Measurements from ENCODE around the gene ABRAXAS1. TPM values are rescaled to one million over a fixed set of nuclear protein-coding genes. Genes with fewer than 3 reads are reported as not detected.

ABRAXAS1 gene
- total and polyA plus RNA-seq, 2 experiments from 2014 or later, result 3.9 to 18.0 TPM

DNA sequence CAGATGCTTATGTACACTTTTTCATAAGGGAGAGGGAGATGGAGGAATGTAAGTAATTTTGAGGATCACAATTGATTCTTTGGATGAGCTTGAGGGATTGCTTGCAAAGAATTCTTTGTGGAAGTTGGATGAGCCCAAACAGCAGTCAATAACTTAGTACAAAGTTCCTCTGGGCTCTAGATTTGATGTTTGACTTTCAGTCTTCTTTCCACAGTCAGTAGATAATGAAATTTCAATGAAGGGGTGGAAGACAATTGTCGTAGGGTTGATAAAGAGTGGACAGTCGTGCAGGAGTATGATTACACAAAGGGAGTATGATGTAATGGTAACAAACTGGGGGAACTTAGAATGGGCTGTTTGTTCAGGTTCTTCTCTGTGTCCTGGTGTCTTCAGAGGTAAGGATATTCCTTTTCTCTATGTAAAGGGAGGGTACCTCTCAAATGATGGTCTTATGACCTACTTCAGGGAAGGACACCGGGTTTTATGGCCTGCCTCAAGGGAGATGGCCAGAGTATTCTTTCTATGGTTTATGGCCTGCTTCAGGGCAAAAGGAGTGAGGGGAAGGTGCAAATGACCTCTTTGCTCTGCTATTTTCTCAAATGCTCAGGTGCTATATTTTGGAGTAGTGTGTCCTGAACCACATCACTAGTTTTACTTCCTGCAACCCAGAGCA is 1.7 kb upstream of the ABRAXAS1 start:
- peak overlapping the region; percentile 22 for H2AFZ ChIP-seq
- peak overlapping the region; percentile 69 for H3K27ac ChIP-seq
- no peaks in the 10 kb centered on the region for H3K36me3 ChIP-seq (replicated peaks; ENCODE audit: insufficient read depth, low read depth)
- H3K9me3 ChIP-seq (ENCODE audit: low read depth), result no peaks in the 10 kb centered on the region
- TF ChIP-seq EZH2phosphoT487 (IDR thresholded peaks at IDR 0.05; ENCODE audit: low read depth, severe bottlenecking, unreplicated experiment) (no peak), EZH2 (IDR thresholded peaks at IDR 0.05; ENCODE audit: borderline replicate concordance) (no peak)
- TF ChIP-seq, protein P1, sequence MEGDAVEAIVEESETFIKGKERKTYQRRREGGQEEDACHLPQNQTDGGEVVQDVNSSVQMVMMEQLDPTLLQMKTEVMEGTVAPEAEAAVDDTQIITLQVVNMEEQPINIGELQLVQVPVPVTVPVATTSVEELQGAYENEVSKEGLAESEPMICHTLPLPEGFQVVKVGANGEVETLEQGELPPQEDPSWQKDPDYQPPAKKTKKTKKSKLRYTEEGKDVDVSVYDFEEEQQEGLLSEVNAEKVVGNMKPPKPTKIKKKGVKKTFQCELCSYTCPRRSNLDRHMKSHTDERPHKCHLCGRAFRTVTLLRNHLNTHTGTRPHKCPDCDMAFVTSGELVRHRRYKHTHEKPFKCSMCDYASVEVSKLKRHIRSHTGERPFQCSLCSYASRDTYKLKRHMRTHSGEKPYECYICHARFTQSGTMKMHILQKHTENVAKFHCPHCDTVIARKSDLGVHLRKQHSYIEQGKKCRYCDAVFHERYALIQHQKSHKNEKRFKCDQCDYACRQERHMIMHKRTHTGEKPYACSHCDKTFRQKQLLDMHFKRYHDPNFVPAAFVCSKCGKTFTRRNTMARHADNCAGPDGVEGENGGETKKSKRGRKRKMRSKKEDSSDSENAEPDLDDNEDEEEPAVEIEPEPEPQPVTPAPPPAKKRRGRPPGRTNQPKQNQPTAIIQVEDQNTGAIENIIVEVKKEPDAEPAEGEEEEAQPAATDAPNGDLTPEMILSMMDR (IDR thresholded peaks at IDR 0.05; ENCODE audit: poor library complexity), result no peak
- no peak overlapping the region for H3K4me3 ChIP-seq
- DNase-seq (ENCODE audit: low spot score), result no peak
- H3K9me2 ChIP-seq (replicated peaks; ENCODE audit: insufficient read depth), result no peaks in the 10 kb centered on the region
- H3K4me1 ChIP-seq (ENCODE audit: insufficient read depth), result peaks cover 14% of the 10 kb centered on the region
- H3K27me3 ChIP-seq, result no peaks in the 10 kb centered on the region
- H4K20me1 ChIP-seq (ENCODE audit: insufficient read depth, poor library complexity, severe bottlenecking), result no peaks in the 10 kb centered on the region
- H3K79me2 ChIP-seq, result peaks cover 13% of the 10 kb centered on the region
- no peak overlapping the region for H3K4me2 ChIP-seq
- 44% methylated on average over 3 of the region's 3 CpGs for WGBS (ENCODE audit: low lambda C conversion rate, missing lambda C conversion rate)

DNA sequence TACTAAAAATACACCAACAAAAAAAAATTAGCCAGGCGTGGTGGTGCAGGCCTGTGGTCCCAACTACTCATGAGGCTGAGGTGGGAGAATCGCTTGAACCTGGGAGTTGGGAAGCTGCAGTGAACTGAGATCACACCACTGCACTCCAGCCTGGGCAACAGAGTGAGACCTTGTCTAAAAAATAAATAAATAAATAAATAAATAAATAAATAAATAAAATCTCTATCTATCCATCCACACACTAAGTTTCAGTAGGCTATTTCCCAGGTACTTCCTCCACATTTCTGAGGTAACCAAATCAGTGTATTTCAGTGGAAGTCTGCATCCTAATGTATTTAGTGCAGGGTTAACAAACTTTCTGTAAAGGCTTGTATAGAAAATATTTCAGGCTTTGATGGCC is 10.9 kb downstream of the ABRAXAS1 start:
- H3K36me3 ChIP-seq (replicated peaks; ENCODE audit: insufficient read depth, low read depth), result no peaks in the 10 kb centered on the region

DNA sequence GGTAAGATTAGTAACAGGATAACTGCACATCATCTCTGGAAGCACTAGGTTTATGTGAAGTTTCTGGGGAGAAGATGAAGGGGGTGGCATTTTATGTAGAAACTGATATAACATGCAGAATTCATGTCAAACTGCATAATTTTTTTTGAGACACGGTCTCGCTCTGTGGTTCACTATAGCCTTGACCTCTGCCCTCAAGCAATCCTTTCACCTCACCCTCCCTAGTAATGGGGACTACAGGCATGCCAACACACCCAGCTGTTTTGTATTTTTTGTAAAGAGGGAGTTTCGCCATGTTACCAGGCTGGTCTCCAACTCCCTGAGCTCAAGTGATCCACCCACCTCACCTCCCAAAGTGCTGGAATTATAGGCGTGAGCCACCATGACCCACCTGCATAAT is 11.5 kb downstream of the ABRAXAS1 start:
- no peak overlapping the region for H3K27ac ChIP-seq
- no peak for DNase-seq (ENCODE audit: low spot score)
- WGBS (ENCODE audit: low lambda C conversion rate, missing lambda C conversion rate), result 85% methylated on average over 4 of the region's 4 CpGs
- H3K36me3 ChIP-seq (replicated peaks; ENCODE audit: insufficient read depth, low read depth), result no peaks in the 10 kb centered on the region
- no peak overlapping the region for H3K4me2 ChIP-seq
- no peaks in the 10 kb centered on the region for H3K4me1 ChIP-seq (ENCODE audit: insufficient read depth)
- no peaks in the 10 kb centered on the region for H3K9me3 ChIP-seq (ENCODE audit: low read depth)
- TF ChIP-seq, protein P1 (IDR thresholded peaks at IDR 0.05; ENCODE audit: poor library complexity), result no peak
- TF ChIP-seq EZH2phosphoT487 (IDR thresholded peaks at IDR 0.05; ENCODE audit: low read depth, severe bottlenecking, unreplicated experiment) (no peak), EZH2 (IDR thresholded peaks at IDR 0.05; ENCODE audit: borderline replicate concordance) (no peak)
- no peak overlapping the region for H2AFZ ChIP-seq
- H3K79me2 ChIP-seq, result no peaks in the 10 kb centered on the region
- H3K27me3 ChIP-seq, result no peaks in the 10 kb centered on the region
- H3K9me2 ChIP-seq (replicated peaks; ENCODE audit: insufficient read depth), result no peaks in the 10 kb centered on the region
- no peak overlapping the region for H3K4me3 ChIP-seq
- no peaks in the 10 kb centered on the region for H4K20me1 ChIP-seq (ENCODE audit: insufficient read depth, poor library complexity, severe bottlenecking)

More for the DNA sequence above, 10.9 kb downstream of the ABRAXAS1 start:
- TF ChIP-seq EZH2 (IDR thresholded peaks at IDR 0.05; ENCODE audit: borderline replicate concordance), result no peak
- TF ChIP-seq EZH2phosphoT487 (IDR thresholded peaks at IDR 0.05; ENCODE audit: low read depth, severe bottlenecking, unreplicated experiment), result no peak
- TF ChIP-seq, protein P1 (IDR thresholded peaks at IDR 0.05; ENCODE audit: poor library complexity), result no peak
- no peaks in the 10 kb centered on the region for H3K27me3 ChIP-seq
- no peak overlapping the region for H2AFZ ChIP-seq
- no peak for DNase-seq (ENCODE audit: low spot score)
- H3K4me1 ChIP-seq (ENCODE audit: insufficient read depth), result no peaks in the 10 kb centered on the region
- H3K4me2 ChIP-seq, result no peak overlapping the region
- H3K9me2 ChIP-seq (replicated peaks; ENCODE audit: insufficient read depth), result no peaks in the 10 kb centered on the region
- no peak overlapping the region for H3K4me3 ChIP-seq
- no peaks in the 10 kb centered on the region for H4K20me1 ChIP-seq (ENCODE audit: insufficient read depth, poor library complexity, severe bottlenecking)
- H3K27ac ChIP-seq, result no peak overlapping the region
- no peaks in the 10 kb centered on the region for H3K79me2 ChIP-seq
- 100% methylated on average over 2 of the region's 2 CpGs for WGBS (ENCODE audit: low lambda C conversion rate, missing lambda C conversion rate)
- no peaks in the 10 kb centered on the region for H3K9me3 ChIP-seq (ENCODE audit: low read depth)
